GM10248 (cell line): ENCODE data around the gene BCO1.

Experiments used
- CTCF ChIA-PET: fragments of 300-600 bp; sonication (Branson Sonifier 250); formaldehyde crosslinking; extraction: SDS; loops from one replicate; lab custom pipeline; 2021; ENCODE audit warnings: antibody characterized with exemption; lab: Yijun Ruan, JAX
- POLR2A ChIA-PET: fragments of 350-650 bp; sonication (Branson Sonifier 250); formaldehyde crosslinking; extraction: SDS; loops from one replicate; lab custom pipeline; 2020; ENCODE audit warnings: antibody characterized with exemption; lab: Yijun Ruan, JAX
- DNase-seq: peaks from one replicate; pipeline ENCODE4 v3.0.0; 2012; ENCODE audit errors: extremely low spot score
- TF ChIP-seq, protein P1 (sequence below): IDR thresholded peaks from 2 replicates; pipeline ENCODE4 v1.5.1; 2012; ENCODE audit warnings: mild to moderate bottlenecking, low read depth; ENCODE audit errors: extremely low read depth, missing control alignments, control extremely low read depth

BCO1 gene

DNA sequence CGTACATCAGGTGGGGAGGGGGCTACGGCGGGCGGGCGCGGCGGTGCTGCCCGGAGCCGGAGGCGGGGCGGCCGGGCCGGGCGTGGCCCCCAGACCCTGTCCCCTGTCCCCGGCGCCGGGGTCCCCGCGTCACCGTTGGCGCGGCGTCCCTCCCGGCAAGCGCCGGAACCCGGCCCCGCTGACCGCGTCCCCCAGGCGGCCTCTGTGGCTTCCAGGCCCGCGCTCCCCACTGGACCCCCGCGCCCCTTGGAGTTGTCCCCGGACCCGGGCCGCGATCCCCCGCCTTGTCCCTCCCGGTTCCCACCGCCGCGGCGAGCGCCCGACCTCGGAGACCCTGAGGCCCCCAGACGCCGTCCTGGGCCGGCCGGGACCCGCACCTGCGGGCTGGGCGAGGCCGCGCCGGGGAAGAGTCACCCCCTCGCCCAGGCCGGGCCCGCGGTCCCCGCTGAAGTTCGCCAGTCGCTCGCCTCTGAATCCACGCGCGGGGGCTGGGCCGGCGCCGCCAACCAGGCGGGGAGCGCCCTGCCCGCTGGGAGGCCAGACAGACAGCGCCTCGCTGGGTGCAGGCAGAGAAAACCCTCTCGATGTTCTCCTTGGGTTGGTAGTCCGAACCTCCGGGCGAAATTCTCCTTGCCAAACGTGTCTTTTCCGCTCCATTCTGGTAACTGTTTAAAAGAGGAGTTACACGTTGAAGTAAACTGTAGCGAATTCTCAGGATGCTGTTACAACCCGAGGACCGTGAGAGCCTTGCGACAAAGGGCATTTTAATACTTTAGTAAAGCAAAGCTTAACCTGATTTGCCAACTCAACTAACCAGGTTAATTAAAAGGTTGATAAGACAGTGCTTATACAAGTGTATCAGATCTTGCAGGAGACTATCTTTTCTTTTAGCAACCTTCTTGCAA is 77.0 kb downstream of the BCO1 start:
- TF ChIP-seq, protein P1, sequence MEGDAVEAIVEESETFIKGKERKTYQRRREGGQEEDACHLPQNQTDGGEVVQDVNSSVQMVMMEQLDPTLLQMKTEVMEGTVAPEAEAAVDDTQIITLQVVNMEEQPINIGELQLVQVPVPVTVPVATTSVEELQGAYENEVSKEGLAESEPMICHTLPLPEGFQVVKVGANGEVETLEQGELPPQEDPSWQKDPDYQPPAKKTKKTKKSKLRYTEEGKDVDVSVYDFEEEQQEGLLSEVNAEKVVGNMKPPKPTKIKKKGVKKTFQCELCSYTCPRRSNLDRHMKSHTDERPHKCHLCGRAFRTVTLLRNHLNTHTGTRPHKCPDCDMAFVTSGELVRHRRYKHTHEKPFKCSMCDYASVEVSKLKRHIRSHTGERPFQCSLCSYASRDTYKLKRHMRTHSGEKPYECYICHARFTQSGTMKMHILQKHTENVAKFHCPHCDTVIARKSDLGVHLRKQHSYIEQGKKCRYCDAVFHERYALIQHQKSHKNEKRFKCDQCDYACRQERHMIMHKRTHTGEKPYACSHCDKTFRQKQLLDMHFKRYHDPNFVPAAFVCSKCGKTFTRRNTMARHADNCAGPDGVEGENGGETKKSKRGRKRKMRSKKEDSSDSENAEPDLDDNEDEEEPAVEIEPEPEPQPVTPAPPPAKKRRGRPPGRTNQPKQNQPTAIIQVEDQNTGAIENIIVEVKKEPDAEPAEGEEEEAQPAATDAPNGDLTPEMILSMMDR = no peak
- POLR2A ChIA-PET = no interaction called here
- DNase-seq = peak; percentile 64
- CTCF ChIA-PET = interaction anchor here (1.0 to 2.8 kb wide), 4 partner anchors 9 to 54 kb away, joined by 3 to 9 read pairs (median 4); no protein-coding TSS in a partner anchor

DNA sequence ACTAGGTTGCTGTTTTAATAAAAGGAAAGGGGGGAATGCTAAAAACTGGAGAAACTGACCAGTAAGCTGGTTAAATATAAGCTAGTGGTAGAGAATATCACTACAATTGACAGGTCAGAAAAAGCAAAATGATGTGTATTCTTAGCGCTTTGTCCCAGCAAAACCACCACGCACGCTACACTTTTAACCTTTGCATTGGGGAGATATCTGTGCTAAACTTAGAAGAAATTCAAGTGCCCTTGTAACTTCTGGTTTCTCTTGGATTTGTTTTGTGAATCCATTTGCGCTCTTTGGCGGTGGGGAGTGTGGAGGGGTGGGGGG is 77.6 kb downstream of the BCO1 start:
- TF ChIP-seq, protein P1 = no peak
- DNase-seq = no peak
- ChIA-PET POLR2A (no interaction called here), CTCF (interaction anchor here (2.8 kb wide), 1 partner anchor 55 kb away, joined by 9 read pairs; no protein-coding TSS in a partner anchor)

DNA sequence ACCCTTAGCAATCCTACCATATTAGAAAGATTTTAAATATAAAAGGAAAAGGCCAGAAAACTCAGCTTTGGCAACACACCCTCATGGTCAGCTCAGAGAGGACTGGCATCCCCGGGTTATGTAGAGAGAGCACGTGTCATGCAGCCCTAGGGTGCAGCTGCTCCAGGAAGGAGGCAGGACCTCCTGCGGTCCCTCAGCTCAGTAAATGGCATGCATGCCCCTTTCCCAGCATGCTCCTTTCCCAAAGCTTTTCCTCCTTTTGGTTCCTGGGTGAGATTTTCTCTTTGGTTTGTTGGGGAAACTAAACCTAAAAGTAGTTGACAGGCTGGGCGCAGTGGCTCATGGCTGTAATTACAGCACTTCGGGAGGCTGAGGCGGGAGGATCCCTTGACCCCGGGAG is 80.2 kb downstream of the BCO1 start:
- TF ChIP-seq, protein P1 = no peak
- POLR2A ChIA-PET = no interaction called here
- no peak for DNase-seq
- CTCF ChIA-PET = interaction anchor here (1.0 to 1.6 kb wide), 3 partner anchors 10 to 47 kb away, joined by 3 to 5 read pairs (median 5); no protein-coding TSS in a partner anchor

DNA sequence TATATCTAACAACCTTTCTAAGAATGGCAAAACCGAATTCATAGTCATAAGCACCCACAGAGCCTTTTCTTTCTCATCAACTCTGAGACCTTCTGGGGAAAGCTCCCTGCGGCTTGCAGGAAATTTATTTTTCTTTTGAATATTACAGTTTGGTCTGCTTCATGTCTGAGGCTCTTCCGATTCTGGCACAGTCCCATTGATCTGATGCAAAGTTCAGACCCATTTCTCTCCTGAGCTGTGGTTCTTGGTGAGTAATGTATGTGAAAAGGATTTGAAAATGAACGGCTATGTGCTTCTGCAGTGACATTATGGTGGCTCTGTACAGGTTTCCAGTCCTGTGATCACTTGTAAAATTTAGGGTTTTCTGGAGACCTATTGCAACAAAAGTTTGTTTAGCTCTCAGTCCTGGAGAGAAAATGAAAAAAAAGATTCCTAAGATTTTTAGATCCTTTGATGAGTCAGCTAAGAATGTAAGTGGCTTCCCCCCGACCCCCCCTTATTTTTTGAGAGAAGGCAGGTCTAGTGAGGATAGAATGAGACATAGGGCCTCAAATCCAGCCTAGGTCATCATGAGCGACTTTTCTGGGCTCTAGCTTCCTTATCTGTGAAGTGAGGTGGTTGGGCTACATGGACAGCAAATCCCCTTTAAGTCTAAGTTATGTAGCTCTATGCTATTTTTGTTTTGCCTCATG is 80.9 kb downstream of the BCO1 start:
- no peak for DNase-seq
- TF ChIP-seq, protein P1 = no peak
- POLR2A ChIA-PET = no interaction called here
- CTCF ChIA-PET = interaction anchor here (1.0 to 1.6 kb wide), 5 partner anchors 9 to 420 kb away, joined by 3 to 5 read pairs (median 4); no protein-coding TSS in a partner anchor

DNA sequence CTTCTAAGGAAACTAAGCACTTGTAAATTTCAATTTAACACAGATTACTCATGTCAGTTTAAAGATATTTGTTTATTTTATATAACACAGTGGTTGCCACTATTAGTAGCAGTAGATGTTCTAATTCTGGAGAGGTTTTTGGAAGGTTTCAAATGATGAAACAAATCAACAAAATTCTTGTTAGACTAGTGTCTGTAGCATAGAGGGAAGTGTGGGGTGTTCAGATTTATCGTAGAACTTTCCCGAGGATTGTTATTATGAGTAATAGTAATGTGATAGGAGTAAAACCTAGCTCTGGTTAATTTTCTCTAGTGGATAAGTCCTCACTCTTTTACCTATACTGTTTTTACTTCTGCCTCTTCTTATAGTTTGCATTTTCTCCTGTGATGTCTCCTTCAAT is 82.5 kb downstream of the BCO1 start:
- ChIA-PET POLR2A (no interaction called here), CTCF (no interaction called here)
- DNase-seq = no peak
- TF ChIP-seq, protein P1 = no peak

DNA sequence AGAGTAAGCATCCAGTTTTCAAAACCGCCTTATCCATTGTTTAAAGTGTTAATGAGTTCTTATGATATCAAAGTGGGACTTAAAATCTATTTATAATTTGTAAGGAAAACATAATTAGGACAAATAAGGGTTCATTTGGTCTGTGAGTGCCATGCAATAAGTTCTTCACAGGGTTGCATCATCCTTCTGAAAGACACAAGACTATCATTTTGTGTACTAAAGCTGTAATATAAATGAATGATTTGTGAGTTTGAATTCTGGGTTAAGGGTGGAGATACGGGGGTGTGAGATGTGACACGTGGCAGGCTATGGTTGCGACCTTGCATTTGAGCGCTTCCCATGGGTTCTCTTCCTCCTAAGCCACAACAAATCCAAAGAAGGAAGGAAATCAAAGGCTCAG is 83.0 kb downstream of the BCO1 start:
- TF ChIP-seq, protein P1 = no peak
- ChIA-PET CTCF (no interaction called here), POLR2A (no interaction called here)
- DNase-seq = no peak
